ENCODE results near the gene PDZD7.

- peak; percentile 82 for TF ChIP-seq CTCF (conservative IDR thresholded peaks at IDR 0.05)
- TF ChIP-seq ZFX (IDR thresholded peaks at IDR 0.05), result no peak
Measured at GRCh38 chr10:101012525-101013364, 18.2 kb downstream of the PDZD7 start.
